ENCODE data around the gene TRAK1. TPM values are rescaled to one million over a fixed set of nuclear protein-coding genes. Genes with fewer than 3 reads are reported as not detected.

The TRAK1 gene
- 17.8 and 29.9 TPM in 2 replicates for total RNA-seq

DNA sequence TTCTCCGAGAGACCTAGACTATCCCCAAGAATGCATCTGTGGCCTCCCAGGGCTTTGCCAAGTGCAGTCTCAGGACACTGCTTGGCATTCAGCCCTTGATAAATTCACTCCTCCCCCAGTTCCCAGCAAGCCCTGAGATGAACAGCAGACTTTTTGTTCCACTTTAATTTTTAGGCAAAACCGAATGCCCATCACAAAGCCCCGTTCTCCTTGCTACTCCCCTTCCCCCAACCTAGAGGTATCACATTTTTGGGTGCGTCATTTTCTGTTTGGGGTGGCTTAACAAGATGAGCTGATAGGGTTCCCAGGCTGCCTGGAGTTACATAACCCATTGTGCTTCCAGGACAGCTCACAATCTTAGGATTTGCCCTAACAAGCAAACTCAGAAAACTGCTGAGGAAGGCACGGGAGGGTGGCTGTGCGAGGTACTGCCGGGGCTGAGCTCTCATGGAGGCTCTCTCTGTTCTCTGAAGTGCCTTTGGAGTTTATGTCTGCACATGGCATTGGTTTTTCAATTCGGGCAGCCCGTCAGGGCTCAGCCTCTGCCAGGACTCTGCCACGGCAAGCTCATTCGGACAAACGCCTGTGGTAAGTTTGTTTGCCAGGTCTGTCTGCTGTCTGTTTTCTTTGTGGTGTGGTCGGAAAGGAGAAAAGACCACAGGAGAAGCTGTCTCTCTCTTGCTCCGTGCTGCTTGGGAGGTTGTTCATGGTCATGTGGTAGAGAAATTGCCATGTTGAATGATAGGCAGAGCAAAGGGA lies at the start of gene TRAK1:
Gene TRAK1 (plus strand): TSS at position 385 of the 759 bp plus-strand sequence. CDS start 113 bp downstream, at position 498.

GRCh38 chr3:42266085-42266484 lies 174.9 kb downstream of the TRAK1 start, which contains the start of gene CCK:
Gene CCK (minus strand): TSS chr3:42266185. CDS start chr3:42263630, 2,555 bp downstream.

Other genes starting within 250 kb of the TRAK1 start
- gene ULK4, start 129.3 kb upstream of the TRAK1 start, total RNA-seq = 10.6 and 17.8 TPM in 2 replicates
- gene CCK, start 174.8 kb downstream of the TRAK1 start, total RNA-seq = 0.62 and 1.1 TPM in 2 replicates

All from uterine smooth muscle cell (primary cell).